ENCODE measurements around the gene IKZF1.

DNA sequence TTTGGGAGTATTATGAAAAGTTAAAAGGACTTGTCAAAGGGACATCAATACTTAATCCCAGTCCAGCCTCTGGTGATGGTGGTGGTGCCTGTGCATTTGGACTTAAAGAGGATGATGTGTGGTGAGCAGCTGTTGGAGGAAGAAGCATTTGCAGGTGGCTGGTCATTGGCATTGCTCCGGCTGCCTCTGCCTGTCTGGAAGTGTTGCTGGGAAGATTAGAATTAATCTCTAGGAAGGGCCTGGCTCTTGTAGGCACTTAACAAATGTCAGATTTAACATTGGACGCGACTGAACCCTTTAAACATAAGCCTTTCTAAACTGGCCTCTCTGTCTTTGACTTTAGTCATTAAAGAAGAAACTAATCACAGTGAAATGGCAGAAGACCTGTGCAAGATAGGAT, 86.9 kb downstream of the IKZF1 start:
- TF ChIP-seq, protein P1, sequence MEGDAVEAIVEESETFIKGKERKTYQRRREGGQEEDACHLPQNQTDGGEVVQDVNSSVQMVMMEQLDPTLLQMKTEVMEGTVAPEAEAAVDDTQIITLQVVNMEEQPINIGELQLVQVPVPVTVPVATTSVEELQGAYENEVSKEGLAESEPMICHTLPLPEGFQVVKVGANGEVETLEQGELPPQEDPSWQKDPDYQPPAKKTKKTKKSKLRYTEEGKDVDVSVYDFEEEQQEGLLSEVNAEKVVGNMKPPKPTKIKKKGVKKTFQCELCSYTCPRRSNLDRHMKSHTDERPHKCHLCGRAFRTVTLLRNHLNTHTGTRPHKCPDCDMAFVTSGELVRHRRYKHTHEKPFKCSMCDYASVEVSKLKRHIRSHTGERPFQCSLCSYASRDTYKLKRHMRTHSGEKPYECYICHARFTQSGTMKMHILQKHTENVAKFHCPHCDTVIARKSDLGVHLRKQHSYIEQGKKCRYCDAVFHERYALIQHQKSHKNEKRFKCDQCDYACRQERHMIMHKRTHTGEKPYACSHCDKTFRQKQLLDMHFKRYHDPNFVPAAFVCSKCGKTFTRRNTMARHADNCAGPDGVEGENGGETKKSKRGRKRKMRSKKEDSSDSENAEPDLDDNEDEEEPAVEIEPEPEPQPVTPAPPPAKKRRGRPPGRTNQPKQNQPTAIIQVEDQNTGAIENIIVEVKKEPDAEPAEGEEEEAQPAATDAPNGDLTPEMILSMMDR (IDR thresholded peaks at IDR 0.05): no peak
- no peak for TF ChIP-seq POLR2AphosphoS5 (IDR thresholded peaks at IDR 0.05; ENCODE audit: insufficient read depth in 1 of 2, low read depth in 1 of 2)
